PC-3 (cell line): Measurements from ENCODE around the gene FNDC10. TPM values are rescaled to one million over a fixed set of nuclear protein-coding genes. Genes with fewer than 3 reads are reported as not detected.

ENCODE experiments used
- ATAC-seq: fragments of 200-7000 bp; cut with Tn5 transposase; 2 replicates; pipeline ENCODE4 v1.9.1; 2020; ENCODE audit warnings: mild to moderate bottlenecking, moderate library complexity
- BruUV-seq: library from RNA; stranded (reverse); fragments of 400-500 nt; replicated peaks from 2 replicates; lab custom pipeline; 2021; lab: Mats Ljungman, UMichigan
- CTCF ChIA-PET: fragments of 300-600 bp; sonication (Branson Sonifier 250); formaldehyde crosslinking; loops from one replicate; lab custom pipeline; 2022; ENCODE audit warnings: antibody characterized with exemption; lab: Charles Lee
- POLR2A ChIA-PET: fragments of 300-600 bp; sonication (Branson Sonifier 250); formaldehyde crosslinking; loops from one replicate; lab custom pipeline; 2022; ENCODE audit warnings: antibody characterized with exemption; ENCODE audit not compliant: unreplicated experiment; lab: Charles Lee
- DNase-seq: peaks from one replicate; pipeline ENCODE4 v3.0.0-alpha.2; 2015
- H2AFZ ChIP-seq: fragments of 300-600 bp; sonication (generic); 2 replicates; pipeline ENCODE4 v1.6.0; 2016; ENCODE audit warnings: antibody characterized with exemption, low read length
- H3F3A ChIP-seq: fragments of 300-600 bp; sonication (generic); one replicate; pipeline ENCODE4 v1.6.0; 2017; ENCODE audit warnings: antibody characterized with exemption, low read length, control low read depth, mild to moderate bottlenecking; ENCODE audit not compliant: unreplicated experiment
- H3K27ac ChIP-seq: fragments of 300-600 bp; sonication (generic); 2 replicates; pipeline ENCODE4 v1.5.1; 2016; ENCODE audit warnings: mild to moderate bottlenecking, low read length
- H3K27me3 ChIP-seq: fragments of 300-600 bp; sonication (generic); 2 replicates; pipeline ENCODE4 v1.6.1; 2016; ENCODE audit warnings: low read length, mixed read lengths
- H3K36me3 ChIP-seq: fragments of 300-600 bp; sonication (generic); 2 replicates; pipeline ENCODE4 v1.6.1; 2016; ENCODE audit warnings: low read depth, mixed run types, low read length, mixed read lengths
- H3K4me1 ChIP-seq: fragments of 300-600 bp; sonication (generic); 2 replicates; pipeline ENCODE4 v1.5.1; 2016; ENCODE audit warnings: low read length; ENCODE audit not compliant: insufficient read depth
- H3K4me2 ChIP-seq: fragments of 300-600 bp; sonication (generic); 2 replicates; pipeline ENCODE4 v1.6.0; 2016; ENCODE audit warnings: low read length
- H3K4me3 ChIP-seq: fragments of 300-600 bp; sonication (generic); 2 replicates; pipeline ENCODE4 v1.5.1; 2016; ENCODE audit warnings: mild to moderate bottlenecking, low read length, mixed read lengths
- H3K79me2 ChIP-seq: fragments of 300-600 bp; sonication (generic); 2 replicates; pipeline ENCODE4 v1.6.1; 2017; ENCODE audit warnings: low read length, mixed read lengths
- H3K9ac ChIP-seq: fragments of 300-600 bp; sonication (generic); 2 replicates; pipeline ENCODE4 v1.6.0; 2016; ENCODE audit warnings: mild to moderate bottlenecking, low read length
- H3K9me2 ChIP-seq: fragments of 300-600 bp; sonication (generic); replicated peaks from 2 replicates; pipeline ENCODE4 v1.6.1; 2016; ENCODE audit warnings: mixed run types, low read length, mixed read lengths
- H3K9me3 ChIP-seq: fragments of 300-600 bp; sonication (generic); 2 replicates; pipeline ENCODE4 v1.6.1; 2016; ENCODE audit warnings: low read length, mixed read lengths
- H4K20me1 ChIP-seq: fragments of 300-600 bp; sonication (generic); 2 replicates; pipeline ENCODE4 v1.6.1; 2016; ENCODE audit warnings: low read length, mixed read lengths
- CTCF ChIP-seq: fragments of 300-600 bp; sonication (generic); conservative IDR thresholded peaks from 2 replicates; pipeline ENCODE4 v1.5.1; 2017; ENCODE audit warnings: antibody characterized with exemption, low read depth, mild to moderate bottlenecking, low read length
- EZH2 ChIP-seq: fragments of 300-600 bp; sonication (generic); IDR thresholded peaks from one replicate; pipeline ENCODE4 v1.6.1; 2017; ENCODE audit warnings: antibody characterized with exemption, mild to moderate bottlenecking, low read length; ENCODE audit not compliant: unreplicated experiment
- EZH2phosphoT487 ChIP-seq: fragments of 300-600 bp; sonication (generic); IDR thresholded peaks from 2 replicates; pipeline ENCODE4 v1.6.1; 2018; ENCODE audit warnings: mild to moderate bottlenecking, antibody characterized with exemption, low read length, borderline replicate concordance
- intact Hi-C: fragments of 100-400 bp; cut with micrococcal nuclease; formaldehyde crosslinking; loops from 2 replicates; pipeline ENCODE4 v1.9.0; 2023
- total RNA-seq: library from RNA; depleted of rRNA; stranded (reverse); fragments of >200 nt; gene quantifications from 2 replicates; pipeline ENCODE4 v1.2.3, GENCODE V29; 2014

Gene FNDC10
- total RNA-seq, 1 experiment from 2014 or later, result 8.8 TPM

- ChIA-PET POLR2A (no interaction called here), CTCF (no interaction called here)
- Histone ChIP-seq H3K27me3 (no peaks in the 10 kb centered on the region), H3K79me2 (peaks cover 4% of the 10 kb centered on the region), H3K9me3 (no peaks in the 10 kb centered on the region), H4K20me1 (peaks cover 5% of the 10 kb centered on the region; the same call in 1 of the 2 replicates), H3K4me3 (no peak overlapping the region), H3K9ac (no peak overlapping the region), H3K4me1 (0 out of 2 replicates have a peak, but pooled peaks cover under 1% of the 10 kb centered on the region), H3K4me2 (no peak overlapping the region), H3K9me2 (no peaks in the 10 kb centered on the region), H2AFZ (no peak overlapping the region), H3K36me3 (no peaks in the 10 kb centered on the region; the same call in 1 of the 2 replicates), H3K27ac (no peak overlapping the region), H3F3A (no peaks in the 10 kb centered on the region)
- ATAC-seq (no peak), DNase-seq (no peak)
- BruUV-seq, result no TSS peak
- TF ChIP-seq CTCF (no peak), EZH2 (no peak), EZH2phosphoT487 (no peak)
- intact Hi-C loops, result no loop called here
Measured at GRCh38 chr1:1622788-1623094, 22.8 kb upstream of the FNDC10 start.

- Histone ChIP-seq H2AFZ (no peak overlapping the region), H3K4me1 (peaks cover 6% of the 10 kb centered on the region), H3K79me2 (peaks cover 10% of the 10 kb centered on the region), H3K9ac (no peak overlapping the region), H3K36me3 (no peaks in the 10 kb centered on the region; the same call in 1 of the 2 replicates), H3K9me3 (no peaks in the 10 kb centered on the region), H3K27me3 (no peaks in the 10 kb centered on the region), H4K20me1 (peaks cover 9% of the 10 kb centered on the region; the same call in 1 of the 2 replicates), H3K4me2 (no peak overlapping the region), H3F3A (no peaks in the 10 kb centered on the region), H3K9me2 (no peaks in the 10 kb centered on the region), H3K4me3 (no peak overlapping the region), H3K27ac (no peak overlapping the region)
- ATAC-seq (no peak), DNase-seq (no peak)
- intact Hi-C loops, result no loop called here
- no TSS peak for BruUV-seq
- CTCF ChIA-PET, result no interaction called here
- TF ChIP-seq EZH2 (no peak), EZH2phosphoT487 (no peak), CTCF (no peak)
- POLR2A ChIA-PET, result no interaction called here
Measured at GRCh38 chr1:1622010-1622787, 22.3 kb upstream of the FNDC10 start.

- no peak for TF ChIP-seq CTCF
- no peak for TF ChIP-seq EZH2phosphoT487
- no peak for TF ChIP-seq EZH2
Measured at GRCh38 chr1:1621173-1622009, 21.5 kb upstream of the FNDC10 start.

More at GRCh38 chr1:1621173-1622009, 21.5 kb upstream of the FNDC10 start:
- H3K4me1 ChIP-seq, result peaks cover 12% of the 10 kb centered on the region
- H3K9me3 ChIP-seq, result no peaks in the 10 kb centered on the region
- CTCF ChIA-PET, result no interaction called here
- POLR2A ChIA-PET, result no interaction called here
- H3K36me3 ChIP-seq, result no peaks in the 10 kb centered on the region; the same call in 1 of the 2 replicates
- DNase-seq (no peak), ATAC-seq (no peak)
- H3F3A ChIP-seq, result no peaks in the 10 kb centered on the region
- BruUV-seq, result no TSS peak
- no peak overlapping the region for H3K9ac ChIP-seq
- peaks cover 18% of the 10 kb centered on the region for H3K79me2 ChIP-seq
- H3K9me2 ChIP-seq, result no peaks in the 10 kb centered on the region
- no peak overlapping the region for H3K4me3 ChIP-seq
- peaks cover 16% of the 10 kb centered on the region; the same call in 1 of the 2 replicates for H4K20me1 ChIP-seq
- H3K4me2 ChIP-seq, result no peak overlapping the region
- no peaks in the 10 kb centered on the region for H3K27me3 ChIP-seq
- H3K27ac ChIP-seq, result no peak overlapping the region
- intact Hi-C loops, result no loop called here
- no peak overlapping the region for H2AFZ ChIP-seq
